Jurkat, Clone E6-1 (cell line): ENCODE data around the gene ALCAM.

ENCODE experiments used
- DNase-seq: peaks from one replicate; pipeline ENCODE4 v3.0.0-alpha.2; 2011; ENCODE audit warnings: low read depth, low spot score
- H3K4me3 ChIP-seq: 2 replicates; pipeline ENCODE4 v1.5.1; 2011; ENCODE audit warnings: mild to moderate bottlenecking, low read length, control low read depth, moderate library complexity

ALCAM gene

DNA sequence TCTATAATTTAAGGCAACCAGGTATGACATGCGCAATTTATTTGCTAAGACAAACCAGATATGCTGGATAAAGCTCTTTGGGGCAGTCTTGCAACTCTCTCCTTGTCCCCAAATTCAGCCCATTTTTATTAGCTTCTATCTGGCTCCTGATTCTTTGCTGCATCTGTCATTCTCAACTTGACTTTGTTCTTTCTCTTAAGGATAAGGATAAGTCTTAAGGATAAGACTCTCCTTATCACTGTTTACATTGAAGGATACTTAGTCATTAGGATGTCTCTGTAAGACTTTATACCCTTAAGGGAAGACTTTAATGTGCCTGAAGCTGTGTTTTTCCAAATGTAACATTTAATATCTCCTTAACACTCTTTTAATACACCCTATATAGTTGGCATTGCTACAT is 49.2 kb downstream of the ALCAM start:
- DNase-seq = no peak
- no peak overlapping the region for H3K4me3 ChIP-seq

DNA sequence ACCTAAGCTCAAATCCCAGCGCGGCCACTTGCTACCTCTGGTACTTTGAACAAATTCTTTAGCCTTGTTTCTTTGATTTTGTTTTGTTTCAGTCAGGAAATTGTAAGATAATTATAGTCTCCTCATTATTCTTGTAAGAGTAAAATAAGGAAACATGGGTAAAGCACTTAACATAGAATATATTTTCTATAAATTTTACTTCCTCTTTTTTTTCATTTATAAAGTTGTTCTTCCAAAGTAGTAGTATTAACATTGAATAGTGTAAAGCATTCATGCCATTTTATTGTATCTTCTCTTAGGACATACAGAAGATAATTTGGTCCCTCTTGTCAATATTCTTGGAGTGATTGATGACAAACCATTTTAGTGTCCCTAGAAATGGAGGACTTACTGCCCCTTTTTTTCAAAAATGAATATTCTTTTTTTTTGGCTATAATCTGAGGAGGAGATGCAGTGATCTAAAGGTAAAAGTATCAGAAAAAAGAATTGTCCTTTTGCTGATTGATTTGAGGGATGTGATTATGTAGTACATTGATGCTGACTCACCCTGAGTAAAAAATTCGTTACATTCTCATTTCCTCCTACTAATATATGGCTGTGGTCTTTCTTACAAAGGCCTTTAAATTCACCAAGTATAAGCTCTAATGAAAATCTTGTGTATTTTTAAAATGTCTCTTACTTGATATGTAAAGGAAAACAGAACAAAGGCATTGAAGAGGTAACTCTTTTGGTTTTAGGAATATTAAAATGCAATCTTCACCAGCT is 51.0 kb downstream of the ALCAM start:
- no peak for DNase-seq
- H3K4me3 ChIP-seq = no peak overlapping the region

DNA sequence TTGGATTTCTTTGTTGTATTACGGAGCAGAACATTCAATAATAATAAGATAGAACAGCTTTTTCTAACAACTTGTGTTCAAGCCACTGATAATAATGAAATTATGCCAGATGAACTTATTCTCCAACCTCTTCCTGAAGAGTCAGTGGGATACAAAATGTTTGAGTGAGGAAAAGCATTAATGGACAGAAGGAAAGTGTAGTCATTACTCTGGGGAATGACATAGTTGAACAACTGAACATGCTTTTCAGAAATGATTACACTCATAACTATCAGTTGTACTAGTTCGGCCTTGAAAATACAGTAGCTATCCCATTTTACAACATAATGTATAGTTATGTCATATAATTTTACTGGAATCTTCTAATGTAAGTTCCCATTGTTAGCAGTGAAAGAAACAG is 55.9 kb downstream of the ALCAM start:
- no peak for DNase-seq
- H3K4me3 ChIP-seq = no peak overlapping the region

DNA sequence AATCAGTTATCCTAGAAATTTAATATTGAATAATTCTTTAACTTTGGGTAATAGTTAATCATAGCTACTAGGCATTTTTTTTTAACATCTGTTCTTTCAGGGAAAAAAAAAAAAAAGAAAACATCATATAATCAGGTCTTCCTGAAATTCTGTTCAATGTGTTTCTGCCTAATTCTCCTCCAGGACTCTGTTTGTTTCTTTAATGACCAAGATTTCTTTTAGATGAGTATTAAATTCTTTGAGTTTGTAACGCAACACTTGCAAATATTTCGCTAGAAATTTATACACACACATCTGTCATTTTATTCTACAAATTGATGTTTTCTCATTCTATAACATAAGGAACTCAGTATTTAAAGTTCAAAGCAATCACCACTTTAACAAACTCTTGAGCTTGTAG is 56.7 kb downstream of the ALCAM start:
- H3K4me3 ChIP-seq = no peak overlapping the region
- DNase-seq = no peak

DNA sequence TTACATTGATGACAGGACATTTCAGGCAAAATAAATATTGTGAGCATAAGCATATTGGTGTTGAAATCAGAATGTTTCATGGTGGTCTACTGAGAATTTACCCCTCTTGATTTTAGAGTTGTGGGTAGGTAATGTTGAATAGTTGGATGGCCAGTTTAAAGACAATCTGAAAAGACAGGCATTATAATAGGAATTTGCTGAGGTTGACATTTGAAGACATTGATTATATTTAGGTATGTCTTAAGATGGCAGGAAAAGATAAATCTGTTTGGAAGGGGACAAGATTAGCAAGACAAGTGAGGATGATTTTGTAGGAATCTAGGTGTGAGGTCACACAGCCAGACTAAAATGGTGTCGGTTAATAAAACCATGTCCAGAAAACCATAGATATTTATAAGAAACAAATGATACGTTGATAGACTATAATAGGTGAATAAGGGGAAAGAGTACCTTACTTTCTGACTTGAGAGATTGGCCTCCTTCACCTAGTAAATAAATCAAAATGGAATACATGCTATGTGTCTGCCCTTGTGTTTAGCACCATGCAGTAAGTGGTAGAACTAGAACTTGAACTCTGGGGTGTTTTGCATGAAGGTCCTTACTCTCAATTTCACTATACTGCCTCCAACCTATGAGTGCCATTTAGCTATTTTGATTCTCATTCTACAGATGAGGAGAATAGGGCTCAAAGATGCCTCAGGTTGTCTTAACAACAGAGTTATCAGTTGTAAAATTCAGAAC is 57.9 kb downstream of the ALCAM start:
- DNase-seq = no peak
- H3K4me3 ChIP-seq = no peak overlapping the region

DNA sequence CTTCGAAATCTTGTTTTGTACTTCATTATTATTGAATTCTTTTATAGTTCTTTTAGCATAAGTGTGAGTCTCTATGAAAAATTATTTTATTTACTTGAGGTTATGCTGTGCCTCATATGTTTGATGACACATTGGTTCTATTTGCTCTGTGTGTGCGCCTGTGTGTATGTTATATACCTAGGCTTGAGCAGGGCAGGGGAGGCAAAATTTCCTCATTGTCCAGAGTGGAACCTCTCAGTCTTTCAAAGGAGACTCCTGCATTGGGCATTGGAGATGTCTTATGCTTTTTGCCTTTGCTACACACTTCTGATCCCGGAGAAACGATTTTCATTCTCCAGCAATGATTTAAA is 58.4 kb downstream of the ALCAM start:
- H3K4me3 ChIP-seq = no peak overlapping the region
- DNase-seq = no peak

DNA sequence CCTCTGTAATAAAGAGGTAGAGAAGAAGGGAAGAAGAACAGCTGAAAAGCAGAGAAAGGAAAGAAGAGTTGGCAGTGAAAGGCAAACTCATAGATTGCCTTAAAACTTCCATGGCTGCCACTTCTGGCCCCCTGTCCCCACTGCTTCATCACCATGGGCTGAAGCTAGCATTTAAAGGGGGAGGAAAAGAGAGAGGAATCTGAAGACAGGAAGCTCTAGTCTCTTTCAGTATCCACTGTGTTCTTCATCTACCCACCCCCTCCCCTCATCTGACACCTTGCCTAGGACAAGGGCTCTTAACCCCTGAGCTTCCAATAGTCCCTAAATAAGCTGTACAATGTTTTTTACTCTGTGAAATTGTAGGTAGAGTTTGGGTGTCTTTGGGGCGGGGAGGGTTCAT is 60.6 kb downstream of the ALCAM start:
- no peak for DNase-seq

DNA sequence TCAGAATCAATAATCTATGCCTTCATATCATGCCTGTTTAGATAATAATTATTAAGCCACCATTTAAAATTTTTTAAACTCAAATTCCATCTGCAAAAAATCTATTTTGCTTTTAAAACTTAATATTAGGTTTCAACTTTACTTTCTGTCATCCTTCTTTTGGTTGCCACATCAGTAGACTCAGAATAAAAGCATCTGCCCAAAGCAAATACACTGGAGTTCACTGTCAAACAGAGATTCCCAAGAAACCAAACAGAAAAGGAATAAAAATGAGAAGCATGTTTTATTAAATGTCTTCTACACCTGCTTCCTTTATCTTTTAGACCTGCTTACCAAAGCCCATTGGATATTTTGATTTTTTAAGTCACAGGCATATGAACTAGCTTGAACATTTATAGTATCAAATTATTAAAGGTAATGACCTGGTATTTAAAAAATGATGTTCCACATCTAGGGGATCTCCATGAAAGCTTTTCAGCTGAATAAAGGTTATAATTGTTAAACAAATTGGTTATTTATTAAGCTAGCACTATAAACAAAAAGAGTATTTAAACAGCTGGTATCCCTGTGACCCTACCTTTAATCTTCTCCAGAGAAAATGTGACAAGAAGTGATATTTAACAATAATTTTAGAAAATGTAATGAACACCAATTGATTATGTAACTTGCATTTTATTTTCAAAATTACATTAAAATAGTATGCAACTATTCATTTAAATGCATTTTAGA is 62.5 kb downstream of the ALCAM start:
- DNase-seq = no peak
- no peak overlapping the region for H3K4me3 ChIP-seq

More for the DNA sequence above, 60.6 kb downstream of the ALCAM start:
- H3K4me3 ChIP-seq = no peak overlapping the region

DNA sequence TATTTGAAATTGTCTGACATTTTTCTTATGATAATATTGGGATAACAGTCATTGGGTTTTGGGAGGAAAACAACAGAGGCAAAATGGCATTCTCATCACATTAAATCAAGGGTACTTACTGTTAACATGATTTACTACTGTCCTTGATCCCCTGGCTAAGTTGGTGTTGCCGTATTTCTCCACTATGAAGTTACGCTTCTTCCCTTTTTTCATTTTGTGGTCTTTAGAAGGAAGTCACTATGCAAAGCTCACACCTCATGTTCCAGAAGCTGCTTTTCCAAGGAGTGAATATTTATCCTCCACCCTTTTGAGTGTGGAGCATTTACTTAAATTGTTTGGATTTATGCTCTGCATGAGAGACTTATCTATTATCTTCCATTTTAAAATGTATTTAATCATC is 63.7 kb downstream of the ALCAM start:
- no peak for DNase-seq

DNA sequence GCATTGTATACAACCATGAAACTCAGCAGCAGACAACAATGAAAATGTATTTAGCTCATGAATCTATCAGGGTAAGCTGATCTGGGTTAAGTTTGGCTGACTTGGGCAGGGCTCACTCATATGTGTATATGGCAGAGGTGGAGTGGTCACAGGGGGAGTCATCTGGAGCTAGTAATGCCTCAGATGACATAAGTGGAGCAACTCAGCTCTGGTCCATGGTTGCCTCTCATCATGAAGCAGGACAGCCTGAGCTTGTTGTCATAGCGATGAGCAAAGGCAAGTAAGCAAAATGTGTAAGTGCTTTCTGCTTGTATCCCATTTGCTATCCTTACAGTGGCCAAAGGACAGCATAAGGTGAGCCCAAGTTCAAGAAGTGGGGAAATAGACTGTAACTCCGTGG is 64.5 kb downstream of the ALCAM start:
- H3K4me3 ChIP-seq = no peak overlapping the region
- DNase-seq = no peak

More for the DNA sequence above, 63.7 kb downstream of the ALCAM start:
- H3K4me3 ChIP-seq = no peak overlapping the region

DNA sequence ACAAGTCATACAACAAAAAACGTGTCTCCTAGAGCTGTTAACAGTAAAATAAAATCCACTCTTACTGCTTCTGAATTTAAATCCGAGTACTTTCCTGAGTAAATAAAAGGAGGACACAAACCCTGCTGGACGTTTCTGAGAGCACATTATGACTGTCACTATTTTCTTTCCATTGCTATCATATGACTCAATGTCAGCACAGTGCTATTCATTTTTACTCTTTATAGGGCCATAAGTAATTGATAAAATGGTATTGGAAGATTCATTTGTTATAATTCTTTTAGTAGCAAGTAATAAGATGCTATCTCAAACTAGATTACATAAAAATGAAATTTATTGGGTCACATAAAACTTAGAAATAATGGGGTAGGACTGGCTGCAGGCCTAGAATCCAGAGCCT is 68.6 kb downstream of the ALCAM start:
- no peak overlapping the region for H3K4me3 ChIP-seq
- DNase-seq = no peak

DNA sequence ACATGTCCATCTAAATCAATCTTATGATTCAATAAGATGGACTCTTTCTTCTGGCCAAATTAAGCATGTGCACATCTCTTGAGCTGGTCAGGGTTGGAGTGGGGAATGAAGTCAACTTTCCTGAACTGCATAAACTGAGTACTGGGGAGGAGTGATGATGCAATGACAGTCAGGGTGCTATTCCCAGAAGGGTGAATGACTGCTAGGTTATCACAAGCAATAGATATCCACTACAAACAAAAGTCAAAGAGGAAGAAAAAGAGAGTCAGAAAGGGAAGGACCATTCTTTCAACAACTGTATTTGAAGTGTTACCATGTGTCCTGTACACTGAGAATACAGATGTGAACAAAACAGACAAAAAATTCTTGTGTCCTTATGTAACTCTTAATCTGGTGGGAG is 70.0 kb downstream of the ALCAM start:
- no peak overlapping the region for H3K4me3 ChIP-seq
- DNase-seq = no peak

DNA sequence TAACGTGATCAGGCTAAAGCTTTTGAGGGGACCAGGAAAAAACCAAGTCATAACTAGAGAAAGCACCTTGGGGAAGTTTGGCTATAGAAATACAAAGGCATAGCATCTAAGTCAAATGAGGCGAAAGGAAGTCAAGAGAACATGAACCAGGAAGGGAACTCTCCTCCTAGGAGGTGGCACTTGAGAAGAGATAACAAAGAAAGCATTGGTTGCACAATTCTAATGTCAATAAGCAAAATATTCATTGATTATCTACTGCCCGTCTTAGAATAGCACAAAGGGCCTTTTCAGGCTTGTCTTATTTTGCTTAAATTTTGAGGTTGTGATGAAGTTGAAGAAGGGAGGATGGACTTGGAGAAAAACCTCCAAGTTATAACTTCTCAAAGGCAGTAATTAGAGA is 73.4 kb downstream of the ALCAM start:
- H3K4me3 ChIP-seq = no peak overlapping the region
- no peak for DNase-seq

DNA sequence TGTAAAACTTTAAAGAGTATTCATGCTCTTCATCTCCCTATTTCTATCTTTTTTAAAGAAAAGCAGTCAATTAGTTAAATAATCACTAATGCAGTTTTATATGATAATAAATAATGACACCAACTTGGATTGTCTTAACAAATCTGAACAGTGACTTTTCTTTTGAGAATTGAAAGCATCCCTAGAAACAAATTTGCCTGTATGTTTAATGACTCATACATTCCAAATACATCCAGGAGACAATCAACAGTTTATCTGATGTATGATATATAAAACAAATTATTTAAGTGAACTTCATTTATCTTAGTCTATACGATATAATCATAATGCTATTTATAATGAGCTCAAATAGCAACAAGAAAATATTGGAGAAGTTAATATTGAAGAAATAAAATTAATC is 78.0 kb downstream of the ALCAM start:
- H3K4me3 ChIP-seq = no peak overlapping the region
- DNase-seq = no peak

DNA sequence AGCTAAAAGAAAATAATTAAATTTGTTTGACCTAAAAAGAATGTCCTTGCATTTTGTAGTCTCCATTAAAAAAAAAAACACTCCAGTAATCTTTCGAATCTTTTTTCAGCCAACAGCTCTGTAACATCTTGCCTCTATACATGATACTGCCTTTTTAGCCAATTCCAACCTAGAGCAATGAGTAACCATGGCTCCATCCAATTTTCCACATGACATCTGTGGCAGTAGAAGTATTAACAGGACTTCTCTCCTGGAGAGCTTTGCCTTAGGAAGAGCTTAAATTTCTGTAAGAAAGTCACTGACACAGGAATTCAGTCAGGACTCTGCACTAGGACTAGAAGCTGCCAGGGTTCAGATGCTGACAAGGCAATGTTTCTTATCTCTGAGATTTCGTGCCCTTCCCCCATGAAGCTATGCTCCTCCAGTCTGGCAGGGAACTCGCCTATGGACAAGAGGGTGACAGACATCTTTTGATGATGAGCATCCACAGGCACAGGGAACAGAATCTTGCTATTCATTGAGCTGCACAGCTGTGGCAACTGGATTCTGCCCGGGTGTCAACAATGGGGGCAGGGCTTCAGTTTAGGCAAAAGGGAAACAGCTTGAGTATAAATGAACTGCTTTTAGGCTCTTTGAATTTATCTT is 81.8 kb downstream of the ALCAM start:
- H3K4me3 ChIP-seq = no peak overlapping the region
- no peak for DNase-seq

DNA sequence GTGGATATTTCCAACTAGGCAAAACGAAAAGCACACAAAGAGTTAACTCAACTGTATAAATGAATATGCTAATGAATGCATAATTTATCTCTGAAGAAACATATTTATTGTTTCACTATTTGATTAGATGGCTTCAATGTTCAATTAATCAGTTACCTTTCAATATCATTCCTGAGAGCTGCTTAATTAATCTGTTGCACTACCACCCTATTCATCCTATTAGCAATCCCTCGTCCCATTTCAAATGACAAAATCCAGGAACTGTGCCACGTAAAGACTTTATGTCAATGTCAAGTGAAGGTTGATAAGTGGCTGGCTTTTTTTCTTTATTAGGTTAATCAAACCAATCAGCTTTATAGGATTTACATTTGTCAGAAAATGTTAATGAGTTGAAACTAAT is 82.7 kb downstream of the ALCAM start:
- no peak overlapping the region for H3K4me3 ChIP-seq

DNA sequence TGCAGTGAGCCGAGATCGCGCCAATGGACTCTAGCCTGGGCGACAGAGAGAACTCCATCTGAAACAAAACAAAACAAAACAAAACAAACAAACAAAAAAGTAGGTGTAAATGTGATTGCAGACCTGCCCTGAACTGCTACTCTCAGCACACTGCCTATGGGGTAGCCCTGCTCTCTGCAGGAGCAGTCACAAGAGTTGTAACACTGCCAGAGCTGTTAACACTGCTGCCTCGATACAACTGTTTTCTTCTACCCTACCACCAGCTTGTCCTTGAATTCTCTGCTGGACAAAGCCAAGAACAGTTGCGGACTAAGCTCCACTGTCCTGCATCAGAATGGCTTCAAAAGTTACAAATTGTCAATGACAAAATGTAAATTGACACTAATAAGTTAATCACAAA is 89.3 kb downstream of the ALCAM start:
- no peak for DNase-seq
- no peak overlapping the region for H3K4me3 ChIP-seq

More for the DNA sequence above, 82.7 kb downstream of the ALCAM start:
- DNase-seq = no peak

DNA sequence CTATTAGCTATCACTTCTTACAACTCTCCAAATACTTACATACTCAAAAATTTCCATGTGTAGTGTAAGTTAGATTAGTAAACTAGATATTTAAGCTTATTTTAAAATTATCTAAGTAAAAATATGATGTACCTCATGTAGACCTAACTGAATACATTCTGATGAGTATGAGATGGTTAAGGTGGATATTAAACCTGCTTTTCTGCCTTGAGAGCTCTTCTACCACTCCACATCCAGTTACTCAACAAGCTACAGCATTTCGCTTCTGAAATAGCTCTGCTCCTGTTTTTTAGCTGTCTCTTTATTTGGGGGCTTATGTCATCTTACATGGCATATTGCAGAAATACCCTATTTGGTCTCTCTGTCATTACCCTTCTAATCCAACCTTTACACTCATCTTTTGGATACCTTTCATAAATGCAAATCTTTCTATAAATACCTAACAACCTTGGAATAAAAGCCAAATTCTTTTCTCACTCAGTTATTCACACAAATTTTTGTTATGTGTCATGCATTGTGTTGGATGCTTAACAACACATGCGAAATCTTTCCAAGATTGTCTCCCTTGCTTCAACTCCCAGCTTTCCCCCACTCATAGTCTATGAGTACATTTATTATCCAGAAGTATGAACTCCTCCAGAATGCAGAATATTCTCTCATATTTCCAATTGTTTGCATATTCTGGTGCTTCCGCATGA is 92.0 kb downstream of the ALCAM start:
- no peak for DNase-seq
- H3K4me3 ChIP-seq = no peak overlapping the region

DNA sequence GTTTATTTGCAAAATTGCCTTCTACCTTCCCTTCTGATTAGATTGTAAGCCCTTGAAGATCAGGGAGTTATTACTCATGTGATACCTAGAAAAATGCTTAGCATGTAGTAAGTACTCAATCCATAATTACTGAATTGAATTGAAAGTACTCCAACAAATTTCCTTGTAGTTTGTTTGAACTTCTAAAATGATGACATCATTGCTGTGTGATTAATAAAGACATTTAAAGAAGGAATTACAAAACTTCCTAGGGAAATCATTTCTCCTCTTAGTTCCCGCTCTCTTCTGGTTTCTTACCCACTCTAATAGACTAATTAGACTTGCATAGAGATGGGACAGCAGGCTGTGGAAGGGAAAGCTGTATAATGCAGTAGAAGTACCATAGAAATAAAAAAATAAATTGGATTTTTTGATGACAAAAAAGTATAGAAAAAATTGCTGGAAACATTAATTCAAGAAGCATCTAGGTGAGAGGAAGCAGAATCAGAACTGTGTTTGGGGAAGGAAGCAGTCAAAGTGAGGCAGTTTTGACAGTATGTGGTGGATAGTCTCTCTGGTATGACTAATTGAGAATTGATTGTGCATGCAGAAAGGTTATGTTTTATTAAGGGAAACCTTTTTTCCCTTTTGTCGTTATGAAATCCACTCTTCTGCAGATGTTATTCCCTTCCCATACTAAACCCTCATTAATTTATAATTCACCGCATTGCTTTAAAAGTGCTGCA is 93.0 kb downstream of the ALCAM start:
- DNase-seq = no peak
- no peak overlapping the region for H3K4me3 ChIP-seq
